Stimulated activated CD4-positive, alpha-beta T cell treated with anti-CD3 and anti-CD28 coated beads, Interleukin-12 subunit alpha, Interleukin-12 subunit beta, amount 100 ng/mL, for 4 hours (primary cell): ENCODE measurements around the gene RNF114.
"Not testable (repeated sequence)": the region's sequence is repeated elsewhere in the genome, so short reads cannot be mapped to it uniquely, and the experiment has no call there.

Source experiments
- DNase-seq: peaks from one replicate; pipeline ENCODE4 v3.0.0-alpha.2; 2020

RNF114 gene

GRCh38 chr20:49965781-49966305, 29.6 kb downstream of the RNF114 start:
- DNase-seq = no peak

GRCh38 chr20:49966861-49967260, 30.7 kb downstream of the RNF114 start:
- no peak for DNase-seq

- DNase-seq = no peak
Measured at GRCh38 chr20:49969234-49969633, 33.0 kb downstream of the RNF114 start.

- DNase-seq = no peak
Measured at GRCh38 chr20:49969946-49970345, 33.7 kb downstream of the RNF114 start.

GRCh38 chr20:49970498-49970897, 34.3 kb downstream of the RNF114 start:
- DNase-seq = no peak

GRCh38 chr20:49973981-49974380, 37.8 kb downstream of the RNF114 start:
- no peak for DNase-seq

GRCh38 chr20:49976542-49976941, 40.3 kb downstream of the RNF114 start:
- no peak for DNase-seq

- DNase-seq = not testable (repeated sequence)
Measured at GRCh38 chr20:49977740-49978139, 41.5 kb downstream of the RNF114 start.

GRCh38 chr20:49978685-49979029, 42.5 kb downstream of the RNF114 start:
- DNase-seq = no peak

- DNase-seq = peak; percentile 71
Measured at GRCh38 chr20:49979030-49979832, 43.0 kb downstream of the RNF114 start.

- DNase-seq = no peak
Measured at GRCh38 chr20:49980140-49981008, 44.2 kb downstream of the RNF114 start.

- DNase-seq = no peak
Measured at GRCh38 chr20:49981218-49982071, 45.2 kb downstream of the RNF114 start.

GRCh38 chr20:49982072-49982345, 45.8 kb downstream of the RNF114 start:
- no peak for DNase-seq

- DNase-seq = peak; percentile 77
Measured at GRCh38 chr20:49982346-49983122, 46.3 kb downstream of the RNF114 start, which contains the start of gene SNAI1. TSS of gene SNAI1 (plus strand) at chr20:49982980. CDS start at chr20:49983060, 80 bp downstream.

- DNase-seq = no peak
Measured at GRCh38 chr20:49983123-49983847, 47.1 kb downstream of the RNF114 start.

GRCh38 chr20:49983848-49984408, 47.7 kb downstream of the RNF114 start:
- DNase-seq = no peak

GRCh38 chr20:49984426-49985153, 48.4 kb downstream of the RNF114 start:
- DNase-seq = no peak

GRCh38 chr20:49985157-49985556, 49.0 kb downstream of the RNF114 start:
- no peak for DNase-seq

GRCh38 chr20:49985617-49986016, 49.4 kb downstream of the RNF114 start:
- DNase-seq = no peak

- no peak for DNase-seq
Measured at GRCh38 chr20:49986049-49986448, 49.9 kb downstream of the RNF114 start.
